ENCODE measurements around the gene KLC1.

KLC1 gene

GRCh38 chr14:103659631-103660030 lies 30.6 kb downstream of the KLC1 start:
- DNase-seq (ENCODE audit: low read depth): no peak

GRCh38 chr14:103662029-103662428 lies 33.0 kb downstream of the KLC1 start:
- no peak for DNase-seq (ENCODE audit: low read depth)

GRCh38 chr14:103662591-103662990 lies 33.6 kb downstream of the KLC1 start:
- DNase-seq (ENCODE audit: low read depth): no peak

GRCh38 chr14:103663506-103663905 lies 34.5 kb downstream of the KLC1 start:
- no peak for DNase-seq (ENCODE audit: low read depth)

GRCh38 chr14:103667671-103668070 lies 38.7 kb downstream of the KLC1 start:
- no peak for DNase-seq (ENCODE audit: low read depth)

GRCh38 chr14:103668117-103668516 lies 39.1 kb downstream of the KLC1 start:
- no peak for DNase-seq (ENCODE audit: low read depth)

GRCh38 chr14:103669370-103669769 lies 40.4 kb downstream of the KLC1 start:
- DNase-seq (ENCODE audit: low read depth): no peak

- DNase-seq (ENCODE audit: low read depth): no peak
These were observed 42.9 kb downstream of the KLC1 start for GRCh38 chr14:103671911-103672310.

- DNase-seq (ENCODE audit: low read depth): no peak
These were observed 46.9 kb downstream of the KLC1 start for GRCh38 chr14:103675957-103676356.

GRCh38 chr14:103676881-103677675 lies 48.1 kb downstream of the KLC1 start:
- DNase-seq (ENCODE audit: low read depth): no peak

GRCh38 chr14:103679351-103679750 lies 50.3 kb downstream of the KLC1 start:
- peak; percentile 7 for DNase-seq (ENCODE audit: low read depth)

- no peak for DNase-seq (ENCODE audit: low read depth)
These were observed 51.6 kb downstream of the KLC1 start for GRCh38 chr14:103680491-103681231.

GRCh38 chr14:103683139-103683538 lies 54.1 kb downstream of the KLC1 start:
- no peak for DNase-seq (ENCODE audit: low read depth)

- no peak for DNase-seq (ENCODE audit: low read depth)
These were observed 55.5 kb downstream of the KLC1 start for GRCh38 chr14:103684471-103684870.

GRCh38 chr14:103684871-103685270 lies 55.9 kb downstream of the KLC1 start:
- DNase-seq (ENCODE audit: low read depth): no peak

- DNase-seq (ENCODE audit: low read depth): no peak
These were observed 56.5 kb downstream of the KLC1 start for GRCh38 chr14:103685276-103686211.

- no peak for DNase-seq (ENCODE audit: low read depth)
These were observed 57.9 kb downstream of the KLC1 start for GRCh38 chr14:103686831-103687485.

- no peak for DNase-seq (ENCODE audit: low read depth)
These were observed 58.7 kb downstream of the KLC1 start for GRCh38 chr14:103687712-103688111.

- DNase-seq (ENCODE audit: low read depth): no peak
These were observed 59.4 kb downstream of the KLC1 start for GRCh38 chr14:103688441-103688840.

GRCh38 chr14:103688906-103689902 lies 60.2 kb downstream of the KLC1 start:
- no peak for DNase-seq (ENCODE audit: low read depth)

- DNase-seq (ENCODE audit: low read depth): no peak
These were observed 61.3 kb downstream of the KLC1 start for GRCh38 chr14:103690332-103690731.

All from stimulated activated CD4-positive, alpha-beta T cell treated with anti-CD3 and anti-CD28 coated beads, Interleukin-2, amount 100 ng/mL, for 4 hours (primary cell).